Measurements from ENCODE around the gene CACNA1D.
"Not testable (repeated sequence)": the region's sequence is repeated elsewhere in the genome, so short reads cannot be mapped to it uniquely, and the experiment has no call there.

Gene CACNA1D

DNA sequence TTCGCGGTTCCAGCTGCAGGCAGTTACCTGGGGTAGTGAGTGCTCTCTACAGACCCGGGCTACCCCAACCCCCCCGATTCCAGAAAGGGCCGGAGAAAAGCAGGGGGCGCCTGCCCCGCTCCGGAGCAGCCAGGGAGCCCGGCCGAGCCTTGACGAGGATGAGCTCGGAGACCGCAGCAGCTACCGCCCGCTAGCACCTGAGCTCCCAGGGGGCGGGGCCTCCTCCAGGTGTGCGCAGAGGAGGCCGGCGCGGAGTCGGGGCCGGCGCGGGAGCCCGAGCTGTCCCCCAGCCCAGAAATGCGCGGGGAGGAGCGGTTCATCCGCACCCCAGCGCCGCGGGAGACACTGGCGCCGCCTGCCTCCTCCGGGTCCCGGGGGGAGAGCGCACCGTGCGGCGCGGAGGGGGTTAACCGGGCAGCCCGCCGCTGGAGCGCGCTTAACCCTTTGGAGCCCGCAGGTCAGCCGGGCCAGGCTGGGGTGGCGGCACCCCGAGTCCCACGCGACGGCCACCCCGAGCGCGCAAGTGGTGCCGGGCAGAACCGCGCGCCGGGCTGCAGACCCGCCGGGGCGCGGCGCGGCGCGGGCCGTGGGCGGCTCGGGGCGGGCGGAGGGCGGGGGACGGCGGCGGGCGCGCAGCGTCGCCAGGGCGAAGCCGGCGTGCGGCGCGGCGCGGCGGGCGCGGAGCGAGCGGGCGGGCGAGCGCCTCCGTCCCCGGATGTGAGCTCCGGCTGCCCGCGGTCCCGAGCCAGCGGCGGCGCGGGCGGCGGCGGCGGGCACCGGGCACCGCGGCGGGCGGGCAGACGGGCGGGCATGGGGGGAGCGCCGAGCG lies at the start of gene CACNA1D:
CACNA1D (plus strand) TSS at position 649 of the 829 bp plus-strand sequence. CDS start 556 bp downstream, outside the sequence.
- no peak for DNase-seq (ENCODE audit: low read depth, low spot score)
- H3K27ac ChIP-seq = no peak within 1 kb of the TSS

DNA sequence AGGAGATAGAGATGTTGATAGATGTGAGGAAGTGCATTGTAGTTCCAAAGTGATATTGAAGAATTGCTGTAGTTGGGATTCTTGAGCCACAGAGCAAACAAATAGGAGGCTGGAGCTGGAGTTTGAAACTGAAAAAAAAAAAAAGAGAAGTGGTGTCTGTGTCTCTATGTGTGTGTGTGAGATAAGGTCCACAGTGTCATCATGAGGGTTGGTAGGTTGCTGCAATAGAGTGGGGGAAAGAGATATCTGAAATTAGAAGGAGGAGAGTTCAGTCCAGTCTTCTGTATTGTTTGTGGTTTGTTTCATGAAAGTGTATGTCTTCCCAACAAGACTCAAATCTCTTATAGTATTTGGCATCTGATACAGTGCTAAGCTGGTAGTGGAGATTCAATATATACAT lies 37.3 kb upstream of the CACNA1D start:
- H3K27ac ChIP-seq = no peak overlapping the region
- DNase-seq (ENCODE audit: low read depth, low spot score) = no peak

DNA sequence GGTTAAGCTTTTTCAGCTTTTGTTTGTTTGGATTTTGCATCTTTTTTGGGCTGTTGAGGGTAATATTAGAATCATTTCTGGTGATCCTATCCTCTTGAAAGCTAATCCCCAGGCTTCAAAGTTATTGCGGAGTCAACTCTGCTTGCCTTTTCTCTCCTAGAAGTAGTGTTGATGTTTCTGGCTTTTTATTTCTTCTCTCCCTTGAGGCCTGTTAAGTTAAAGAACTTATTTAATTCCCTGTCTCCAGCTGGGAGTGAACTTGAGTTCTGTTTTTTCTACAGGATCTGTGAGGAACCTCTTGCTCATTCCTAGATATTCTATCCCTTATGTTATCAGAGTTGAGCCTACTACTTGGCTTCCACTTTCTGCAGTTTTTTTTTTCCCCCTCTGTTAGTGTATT lies 34.1 kb upstream of the CACNA1D start:
- H3K27ac ChIP-seq = no peak overlapping the region
- no peak for DNase-seq (ENCODE audit: low read depth, low spot score)

DNA sequence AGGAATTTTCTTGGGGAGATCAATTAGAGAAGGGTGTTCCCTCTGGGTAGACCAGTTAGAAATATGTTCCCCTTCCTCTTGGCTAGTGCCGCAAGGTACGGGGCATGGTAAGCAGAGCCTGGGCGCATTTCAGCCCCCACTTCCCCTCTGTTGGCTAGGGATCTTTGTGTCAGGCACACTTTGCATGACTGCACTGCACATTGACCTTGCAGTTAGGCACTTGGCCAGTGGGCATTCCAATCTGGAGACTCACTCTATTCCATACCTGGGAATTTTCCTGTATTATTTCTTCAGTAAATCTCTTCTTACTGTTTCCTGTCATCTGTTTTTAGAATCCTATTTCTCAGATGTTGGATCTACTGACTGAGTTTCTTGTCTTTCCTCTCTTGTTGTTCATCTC lies 30.0 kb upstream of the CACNA1D start:
- DNase-seq (ENCODE audit: low read depth, low spot score) = no peak
- H3K27ac ChIP-seq = no peak overlapping the region

DNA sequence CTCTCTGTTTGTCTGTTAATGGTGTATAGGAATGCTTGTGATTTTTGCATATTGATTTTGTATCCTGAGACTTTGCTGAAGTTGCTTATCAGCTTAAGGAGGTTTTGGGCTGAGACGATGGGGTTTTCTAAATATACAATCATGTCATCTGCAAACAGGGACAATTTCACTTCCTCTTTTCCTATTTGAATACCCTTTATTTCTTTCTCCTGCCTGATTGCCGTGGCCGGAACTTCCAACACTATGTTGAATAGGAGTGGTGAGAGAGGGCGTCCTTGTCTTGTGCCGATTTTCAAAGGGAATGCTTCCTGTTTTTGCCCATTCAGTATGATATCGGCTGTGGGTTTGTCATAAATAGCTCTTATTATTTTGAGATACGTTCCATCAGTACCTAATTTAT lies 24.7 kb upstream of the CACNA1D start:
- not testable (repeated sequence) for H3K27ac ChIP-seq; DNase-seq (ENCODE audit: low read depth, low spot score)

DNA sequence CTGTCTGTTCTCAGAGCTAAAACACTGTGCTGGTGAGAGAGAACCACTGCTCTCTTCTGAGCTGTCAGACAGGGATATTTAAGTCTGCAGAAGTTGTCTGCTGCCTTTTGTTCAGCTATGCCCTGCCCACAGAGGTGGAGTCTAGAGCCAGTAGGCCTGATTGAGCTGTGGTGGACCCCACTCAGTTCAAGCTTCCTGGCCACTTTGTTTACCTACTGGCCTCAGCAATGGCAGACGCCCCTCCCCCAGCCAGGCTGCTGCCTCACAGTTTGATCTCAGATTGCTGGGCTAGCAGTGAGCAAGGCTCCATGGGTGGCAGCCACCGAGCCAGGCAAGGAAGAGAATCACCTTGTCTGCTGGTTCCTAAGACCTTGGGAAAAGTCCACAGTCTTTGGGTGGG lies 21.0 kb upstream of the CACNA1D start:
- no peak overlapping the region for H3K27ac ChIP-seq
- DNase-seq (ENCODE audit: low read depth, low spot score) = no peak

DNA sequence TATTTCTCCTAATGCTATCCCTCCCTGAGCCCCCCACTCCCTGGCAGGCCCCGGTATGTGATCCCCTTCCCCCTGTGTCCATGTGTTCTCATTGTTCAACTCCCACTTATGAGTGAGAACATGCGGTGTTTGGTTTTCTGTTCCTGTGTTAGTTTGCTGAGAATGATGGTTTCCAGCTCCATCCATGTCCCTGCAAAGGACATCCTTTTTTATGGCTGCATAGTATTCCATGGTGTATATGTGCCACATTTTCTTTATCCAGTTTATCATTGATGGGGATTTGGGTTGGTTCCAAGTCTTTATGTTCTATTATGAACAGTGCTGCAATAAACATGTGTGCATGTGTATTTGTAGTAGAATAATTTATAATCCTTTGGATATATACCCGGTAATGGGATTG lies 18.0 kb upstream of the CACNA1D start:
- not testable (repeated sequence) for H3K27ac ChIP-seq; DNase-seq (ENCODE audit: low read depth, low spot score)

DNA sequence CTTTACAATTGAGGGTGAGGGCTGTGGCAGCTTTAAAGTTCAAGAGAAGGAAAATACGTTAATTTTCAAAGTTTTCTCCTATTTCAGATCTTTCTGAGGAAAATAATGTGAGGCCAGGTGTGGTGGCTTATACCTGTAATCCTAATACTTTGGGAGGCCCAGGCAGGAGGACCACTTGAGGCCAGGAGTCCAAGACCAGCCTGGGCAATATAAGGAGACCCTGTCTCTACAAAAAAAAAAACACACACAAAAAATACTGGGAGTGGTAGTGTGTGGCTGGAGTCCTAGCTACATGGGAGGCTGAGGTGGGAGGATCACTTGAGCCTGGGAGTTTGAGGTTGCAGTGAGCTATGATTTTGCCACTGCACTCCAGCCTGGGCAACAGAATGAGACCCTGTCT lies 16.7 kb upstream of the CACNA1D start:
- DNase-seq (ENCODE audit: low read depth, low spot score); H3K27ac ChIP-seq: not testable (repeated sequence)

DNA sequence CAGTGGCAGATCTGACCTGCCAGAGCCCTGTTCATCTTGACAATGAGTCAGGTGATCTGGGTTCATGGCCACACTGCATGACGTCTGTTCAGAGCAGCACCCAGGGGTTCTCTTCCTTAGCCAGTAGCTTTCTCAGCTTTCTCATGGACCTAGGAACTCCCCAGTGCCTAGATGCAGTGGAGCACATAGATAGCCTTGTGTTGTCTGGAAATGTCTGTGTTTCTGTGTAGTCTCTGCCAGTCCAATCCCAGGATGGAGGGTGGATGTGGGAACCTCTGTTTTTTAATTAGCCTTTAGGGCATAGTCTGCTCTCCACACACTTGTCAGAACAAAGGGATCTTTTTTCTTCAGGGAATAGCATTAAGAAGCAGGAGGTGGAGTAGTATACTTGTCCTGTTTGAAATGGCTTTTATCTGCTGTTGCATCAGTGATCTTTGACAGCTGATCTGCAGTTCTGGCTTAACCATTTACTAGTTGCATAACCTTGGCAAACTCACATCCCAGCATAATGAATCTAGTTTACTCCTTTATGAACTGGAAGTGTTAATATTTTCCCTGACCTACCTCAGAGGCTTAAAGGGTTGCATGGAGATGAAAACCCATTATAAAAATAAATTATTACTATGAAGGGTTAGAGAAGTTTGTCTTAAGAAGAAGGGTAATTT lies 16.1 kb upstream of the CACNA1D start:
- DNase-seq (ENCODE audit: low read depth, low spot score) = no peak
- H3K27ac ChIP-seq = no peak overlapping the region

DNA sequence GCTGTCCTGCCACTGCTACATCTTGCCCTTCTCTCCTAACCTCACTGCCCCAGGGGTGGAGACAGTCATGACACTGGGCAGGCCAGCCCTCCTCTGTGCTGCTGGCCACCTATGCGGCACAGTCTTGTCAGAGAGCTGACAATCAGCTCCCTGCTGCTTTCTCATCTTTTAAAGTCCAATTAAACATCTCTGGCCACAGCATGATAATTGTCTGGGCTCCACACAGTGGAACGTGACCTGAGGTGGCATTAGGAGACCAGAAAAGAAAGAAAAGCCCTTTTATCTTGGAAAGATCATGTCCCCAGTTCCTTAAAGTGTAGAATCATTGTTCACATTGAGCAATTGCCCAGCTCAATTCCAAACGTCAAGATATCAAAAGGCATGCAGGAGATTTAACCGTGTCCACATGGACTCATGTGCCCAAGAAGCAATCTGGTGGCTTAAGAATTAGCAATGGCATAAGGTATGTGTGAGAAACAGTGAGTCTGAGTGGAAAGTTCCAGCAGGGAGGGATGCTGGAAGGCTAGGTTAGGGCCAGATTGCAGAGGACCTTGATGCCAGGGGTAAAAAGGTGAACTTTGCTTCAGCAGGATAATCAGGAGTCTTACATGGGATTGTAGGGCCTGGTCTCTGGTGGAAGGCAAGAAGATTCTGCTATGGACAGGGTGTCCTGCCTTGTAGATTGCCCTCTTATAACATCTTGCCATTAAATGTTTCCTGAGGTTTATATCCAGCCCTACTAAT lies 15.3 kb upstream of the CACNA1D start:
- no peak for DNase-seq (ENCODE audit: low read depth, low spot score)
- no peak overlapping the region for H3K27ac ChIP-seq

DNA sequence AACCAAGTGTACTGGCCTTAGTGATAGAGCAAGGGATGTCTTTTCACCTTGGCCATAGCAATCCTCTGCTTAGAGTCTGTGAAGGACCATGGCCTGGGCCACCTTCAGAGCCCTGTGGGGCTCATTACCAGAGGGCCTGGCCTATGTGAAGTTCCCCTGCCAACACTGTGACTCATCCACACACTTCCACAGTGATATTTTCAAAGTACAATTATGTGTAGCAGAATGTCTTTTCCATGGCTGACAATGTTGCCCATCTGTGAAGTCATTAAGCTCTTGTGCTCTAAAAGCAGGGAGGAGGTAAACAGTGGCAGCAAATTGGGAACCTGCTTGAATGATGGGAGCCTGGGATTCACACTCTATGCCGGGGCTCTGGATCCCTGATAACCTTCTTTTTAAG lies 12.2 kb upstream of the CACNA1D start:
- no peak for DNase-seq (ENCODE audit: low read depth, low spot score)
- no peak overlapping the region for H3K27ac ChIP-seq

DNA sequence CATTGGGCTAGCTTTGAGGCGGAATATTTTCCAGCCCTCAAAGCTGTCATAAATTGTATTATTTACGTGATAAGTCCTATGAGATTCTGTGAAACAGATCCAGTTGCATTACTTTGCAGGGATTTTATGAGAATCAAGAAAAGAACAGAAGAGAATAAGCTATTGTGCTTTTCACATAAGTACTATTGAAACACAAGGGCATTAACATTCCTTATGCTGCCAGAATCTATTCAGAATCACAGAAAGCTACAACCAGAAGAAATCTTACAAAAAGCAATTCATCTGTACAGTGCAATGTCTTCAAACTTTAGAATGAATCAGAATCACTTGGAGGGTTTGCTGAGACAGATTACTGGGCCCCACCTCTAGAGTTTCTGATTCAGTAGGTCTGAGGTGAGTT lies 10.6 kb upstream of the CACNA1D start:
- no peak for DNase-seq (ENCODE audit: low read depth, low spot score)
- no peak overlapping the region for H3K27ac ChIP-seq

DNA sequence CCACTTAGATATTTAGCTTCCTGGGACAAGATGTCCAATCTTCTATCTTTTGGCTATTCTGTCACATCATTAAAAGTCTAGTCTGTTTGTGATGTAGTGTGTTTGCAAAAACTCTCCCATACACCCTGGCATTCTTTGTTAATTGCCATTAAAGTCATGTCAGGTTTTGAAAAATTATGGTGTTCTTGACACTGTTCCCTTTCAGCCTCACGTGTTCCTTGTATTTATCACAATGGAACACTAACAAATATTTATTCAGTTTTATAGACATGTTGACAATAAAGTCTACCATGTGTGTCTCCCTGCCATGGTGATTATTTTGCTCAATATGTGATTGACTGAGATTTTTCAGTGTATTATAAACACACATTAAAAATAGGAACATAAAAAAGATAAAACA lies 9.4 kb upstream of the CACNA1D start:
- H3K27ac ChIP-seq = no peak overlapping the region
- no peak for DNase-seq (ENCODE audit: low read depth, low spot score)

DNA sequence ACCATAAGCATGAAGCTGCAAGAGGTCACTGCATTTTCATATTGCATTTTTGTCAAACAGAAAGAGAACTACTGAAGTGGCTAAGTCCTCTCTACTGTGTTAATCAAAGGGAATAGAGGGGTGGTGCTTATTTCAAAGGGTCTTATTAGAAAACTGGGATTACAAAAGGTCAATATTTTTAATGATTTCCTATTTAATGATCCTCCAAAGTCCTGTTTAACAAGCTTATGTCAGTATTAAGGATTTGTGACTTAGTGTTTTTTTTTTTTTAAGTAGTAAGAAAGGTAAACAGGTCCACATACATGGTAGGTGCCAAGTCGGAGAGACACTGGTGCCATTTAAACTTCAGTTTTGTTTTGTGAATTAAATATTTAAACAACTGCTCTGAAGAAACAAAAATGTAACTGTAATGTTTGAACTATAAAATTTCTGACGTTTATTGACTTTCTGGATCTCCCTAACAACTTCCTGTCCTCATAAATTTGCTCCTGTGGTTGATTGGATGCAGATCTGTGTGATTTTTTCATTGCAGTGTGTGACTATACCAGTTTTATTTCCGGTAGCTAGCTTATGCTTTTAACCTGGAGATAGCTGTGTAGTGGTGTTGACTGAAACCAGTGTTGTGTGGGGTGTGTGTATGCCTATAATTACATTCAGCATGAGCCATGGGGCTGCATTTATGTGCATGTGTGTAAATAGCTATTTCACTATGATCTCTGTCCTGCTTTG lies 8.6 kb upstream of the CACNA1D start:
- no peak for DNase-seq (ENCODE audit: low read depth, low spot score)
- no peak overlapping the region for H3K27ac ChIP-seq

DNA sequence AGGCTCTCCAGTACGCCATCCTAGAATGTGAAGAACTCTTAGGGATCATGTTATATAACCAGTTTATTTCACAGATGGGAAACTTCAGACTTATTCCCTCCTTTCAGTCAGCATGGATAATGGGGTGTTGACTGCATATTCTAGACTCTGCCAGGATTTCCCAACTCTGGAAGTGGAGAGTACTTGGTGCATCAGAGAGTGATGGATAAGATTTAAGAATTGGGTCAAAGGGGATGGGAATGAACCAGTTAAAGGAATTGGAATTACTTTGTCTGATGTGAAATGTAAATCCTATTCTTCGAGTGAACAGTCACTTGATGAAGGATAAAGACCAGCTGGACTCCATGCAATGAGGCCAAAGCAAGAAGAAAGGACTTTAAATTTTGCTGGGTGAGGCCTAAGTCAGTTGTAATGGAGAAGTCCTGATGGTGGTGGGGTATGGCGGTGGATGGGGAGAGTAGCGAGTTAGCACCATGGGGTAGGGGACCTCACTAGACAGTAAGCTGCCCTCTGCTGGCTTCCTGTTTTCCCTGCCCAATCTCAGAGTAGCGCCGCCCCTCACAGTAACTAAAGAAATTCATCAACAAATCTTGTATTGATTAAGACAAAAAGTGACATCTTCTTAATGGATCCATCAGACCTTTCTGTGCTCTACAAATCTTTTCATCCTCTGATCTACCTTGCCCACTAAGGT lies 7.3 kb upstream of the CACNA1D start:
- no peak for DNase-seq (ENCODE audit: low read depth, low spot score)
- no peak overlapping the region for H3K27ac ChIP-seq

DNA sequence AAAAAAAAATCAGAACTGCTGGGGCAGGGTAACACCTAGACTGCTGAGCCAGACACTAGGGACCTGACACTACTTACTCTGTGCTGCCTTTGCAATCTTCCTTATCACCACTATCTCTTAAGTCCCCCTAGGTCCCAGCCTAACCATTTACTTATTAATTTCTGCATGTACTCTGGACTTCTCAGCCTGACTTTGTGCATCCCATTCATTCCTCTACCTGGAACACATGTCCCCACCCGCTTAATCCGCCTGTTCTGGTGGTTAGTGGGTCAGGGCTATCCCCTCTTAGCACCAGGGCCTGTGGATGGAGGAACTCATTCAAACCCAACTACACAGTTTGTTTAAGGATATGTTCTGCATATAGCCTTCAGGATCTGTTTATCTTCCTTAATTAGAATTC lies 5.0 kb upstream of the CACNA1D start:
- DNase-seq (ENCODE audit: low read depth, low spot score) = no peak
- no peak overlapping the region for H3K27ac ChIP-seq

DNA sequence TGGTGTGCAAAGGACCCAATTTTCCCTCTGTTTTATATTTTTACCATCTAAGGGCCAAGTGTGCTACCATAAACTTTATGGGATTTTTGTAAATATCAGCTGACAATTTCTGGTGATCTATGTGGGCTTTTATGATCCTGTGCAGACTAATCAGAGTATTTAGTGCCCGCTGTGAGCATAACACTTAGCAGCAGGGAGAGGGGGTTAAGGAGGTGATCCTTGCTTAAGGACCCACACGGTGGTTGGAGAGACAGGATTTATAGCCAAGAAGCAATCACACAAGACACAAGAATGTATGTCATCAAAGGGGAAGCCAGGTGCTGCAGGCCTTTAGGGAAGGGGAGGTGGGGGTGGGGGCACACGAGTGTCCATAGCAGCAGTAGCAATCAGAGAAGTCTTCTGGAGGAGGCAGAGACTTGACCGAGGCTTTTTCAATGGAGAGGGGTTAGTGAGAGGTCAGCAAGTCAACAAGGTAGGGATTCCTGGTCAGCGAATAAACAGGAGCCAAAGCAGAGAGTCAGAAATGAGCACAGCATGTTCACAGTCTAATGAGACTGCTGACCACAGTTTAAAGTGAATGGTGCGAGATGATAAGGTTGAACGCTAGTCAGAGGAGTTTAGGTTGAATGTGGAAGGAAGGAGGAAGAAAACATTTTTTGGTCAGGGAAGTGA lies 4.5 kb upstream of the CACNA1D start:
- no peak overlapping the region for H3K27ac ChIP-seq
- no peak for DNase-seq (ENCODE audit: low read depth, low spot score)

DNA sequence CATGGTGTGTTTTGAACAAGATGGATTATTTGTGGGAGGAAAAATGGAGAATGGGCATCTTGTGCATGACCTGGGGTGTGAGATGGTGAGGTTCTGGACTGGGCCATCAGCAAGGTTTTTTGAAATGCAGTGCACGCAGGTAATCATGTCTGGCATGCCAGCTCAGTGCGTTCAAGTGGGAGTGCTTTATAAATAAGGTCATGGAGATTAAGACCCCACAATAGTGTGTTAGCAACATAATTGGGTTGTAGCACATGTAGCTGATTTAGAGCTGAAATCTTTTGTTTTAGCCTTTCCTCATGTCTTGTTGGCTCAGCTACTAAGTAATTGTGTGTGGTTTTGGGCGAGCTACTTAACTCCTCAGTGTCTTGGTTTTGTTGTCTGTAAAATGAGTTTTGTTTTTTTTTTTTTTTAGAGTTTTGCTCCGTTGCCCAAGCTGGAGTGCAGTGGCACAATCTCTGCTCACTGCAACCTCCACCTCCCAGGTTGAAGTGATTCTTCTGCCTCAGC lies 3.9 kb upstream of the CACNA1D start:
- DNase-seq (ENCODE audit: low read depth, low spot score) = no peak
- H3K27ac ChIP-seq = no peak overlapping the region

DNA sequence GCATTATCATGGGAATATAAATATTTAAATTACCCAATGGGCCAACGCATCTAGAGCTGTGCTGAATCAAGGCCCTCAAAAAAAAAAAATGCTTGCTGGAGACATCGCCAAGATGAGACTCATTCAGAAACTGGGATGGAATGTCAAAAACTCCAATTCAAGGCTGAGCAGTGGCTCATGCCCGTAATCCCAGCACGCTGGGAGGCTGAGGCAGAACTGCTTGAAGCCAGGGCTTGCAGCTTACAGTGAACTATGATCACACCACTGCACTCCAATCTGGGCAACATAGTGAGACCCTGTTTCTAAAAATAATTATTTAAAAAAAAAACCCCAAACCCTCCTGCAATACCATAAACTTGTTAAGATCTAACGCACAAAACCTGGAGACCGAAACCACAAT lies 3.1 kb upstream of the CACNA1D start:
- H3K27ac ChIP-seq = no peak overlapping the region
- no peak for DNase-seq (ENCODE audit: low read depth, low spot score)
